GM21576 (cell line): ENCODE results near the gene TGM1.

ENCODE experiments used
- ATAC-seq: cut with Tn5 transposase; IDR thresholded peaks from one replicate; pipeline ENCODE4 v1.9.1; 2021; ENCODE audit warnings: mild to moderate bottlenecking, moderate library complexity; ENCODE audit not compliant: unreplicated experiment

Gene TGM1

GRCh38 chr14:24262821-24263733 is at the start of gene TGM1:
TGM1 (minus strand) TSS chr14:24263177; CDS start chr14:24262352, 825 bp downstream.
- ATAC-seq: no peak

- no peak for ATAC-seq
These were observed 49.0 kb upstream of the TGM1 start for GRCh38 chr14:24311837-24312615.

GRCh38 chr14:24310646-24311604 is 47.9 kb upstream of the TGM1 start, which contains the start of gene LTB4R:
LTB4R (plus strand) TSS chr14:24311502; CDS start chr14:24315652, 4,150 bp downstream.
- peak; percentile 60 for ATAC-seq

GRCh38 chr14:24310265-24310645 is 47.3 kb upstream of the TGM1 start:
- no peak for ATAC-seq

GRCh38 chr14:24309538-24310264 is 46.7 kb upstream of the TGM1 start, which contains the start of gene LTB4R2:
LTB4R2 (plus strand) TSS chr14:24310140; CDS start chr14:24310665, 525 bp downstream.
- ATAC-seq: no peak

- no peak for ATAC-seq
These were observed 45.6 kb upstream of the TGM1 start for GRCh38 chr14:24308342-24309124.

- no peak for ATAC-seq
These were observed 44.8 kb upstream of the TGM1 start, which contains the start of gene CIDEB for GRCh38 chr14:24307575-24308341. CIDEB (minus strand) TSS chr14:24307977; CDS start chr14:24307858, 119 bp downstream.

GRCh38 chr14:24307156-24307574 is 44.2 kb upstream of the TGM1 start:
- no peak for ATAC-seq

- ATAC-seq: no peak
These were observed 41.0 kb upstream of the TGM1 start for GRCh38 chr14:24304019-24304387.

GRCh38 chr14:24300326-24300980 is 37.5 kb upstream of the TGM1 start:
- no peak for ATAC-seq

GRCh38 chr14:24299255-24300191 is 36.5 kb upstream of the TGM1 start, which contains the start of the genes DHRS1 and NOP9:
DHRS1 (minus strand) TSS chr14:24299780; CDS start chr14:24299106, 674 bp downstream.
NOP9 (plus strand) TSS chr14:24299850; CDS start chr14:24299955, 105 bp downstream.
- ATAC-seq: peak; percentile 64

- ATAC-seq: peak; percentile 8
These were observed 35.9 kb upstream of the TGM1 start for GRCh38 chr14:24298892-24299254.

- peak; percentile 1 for ATAC-seq
These were observed 34.4 kb upstream of the TGM1 start for GRCh38 chr14:24297190-24297964.

GRCh38 chr14:24296341-24297157 is 33.6 kb upstream of the TGM1 start:
- peak; percentile 40 for ATAC-seq

GRCh38 chr14:24293525-24293924 is 30.5 kb upstream of the TGM1 start:
- no peak for ATAC-seq
